Measurements from ENCODE around the gene SDK2.

The SDK2 gene

GRCh38 chr17:73632513-73632912 lies 11.7 kb downstream of the SDK2 start:
- no peak for DNase-seq

- DNase-seq, result no peak
These were observed 13.2 kb downstream of the SDK2 start for GRCh38 chr17:73630965-73631595.

GRCh38 chr17:73630531-73630930 lies 13.7 kb downstream of the SDK2 start:
- no peak for DNase-seq

GRCh38 chr17:73628642-73629552 lies 15.3 kb downstream of the SDK2 start:
- no peak for DNase-seq

GRCh38 chr17:73625991-73626673 lies 18.1 kb downstream of the SDK2 start:
- no peak for DNase-seq

- DNase-seq, result no peak
These were observed 19.2 kb downstream of the SDK2 start for GRCh38 chr17:73625006-73625405.

- no peak for DNase-seq
These were observed 19.7 kb downstream of the SDK2 start for GRCh38 chr17:73624496-73624988.

- no peak for DNase-seq
These were observed 20.4 kb downstream of the SDK2 start for GRCh38 chr17:73623818-73624217.

GRCh38 chr17:73623247-73623646 lies 21.0 kb downstream of the SDK2 start:
- DNase-seq, result no peak

GRCh38 chr17:73622381-73622780 lies 21.9 kb downstream of the SDK2 start:
- DNase-seq, result no peak

GRCh38 chr17:73621685-73622084 lies 22.6 kb downstream of the SDK2 start:
- no peak for DNase-seq

GRCh38 chr17:73620414-73620813 lies 23.8 kb downstream of the SDK2 start:
- no peak for DNase-seq

- no peak for DNase-seq
These were observed 26.7 kb downstream of the SDK2 start for GRCh38 chr17:73617501-73617900.

GRCh38 chr17:73616873-73617404 lies 27.3 kb downstream of the SDK2 start:
- DNase-seq, result no peak

GRCh38 chr17:73616120-73616872 lies 27.9 kb downstream of the SDK2 start:
- DNase-seq, result no peak

- DNase-seq, result no peak
These were observed 30.0 kb downstream of the SDK2 start for GRCh38 chr17:73614256-73614655.

GRCh38 chr17:73613271-73614233 lies 30.7 kb downstream of the SDK2 start:
- no peak for DNase-seq

GRCh38 chr17:73612031-73612472 lies 32.2 kb downstream of the SDK2 start:
- DNase-seq, result no peak

GRCh38 chr17:73611630-73612029 lies 32.6 kb downstream of the SDK2 start:
- DNase-seq, result no peak

- DNase-seq, result no peak
These were observed 33.8 kb downstream of the SDK2 start for GRCh38 chr17:73610331-73610911.

- DNase-seq, result no peak
These were observed 34.5 kb downstream of the SDK2 start for GRCh38 chr17:73609758-73610157.

Measured in SW 1271 (cell line).